ENCODE measurements around the gene MAML2. TPM values are rescaled to one million over a fixed set of nuclear protein-coding genes. Genes with fewer than 3 reads are reported as not detected.

Gene MAML2
- total RNA-seq, 2 experiments from 2014 or later, result 11.8 to 12.5 TPM

DNA sequence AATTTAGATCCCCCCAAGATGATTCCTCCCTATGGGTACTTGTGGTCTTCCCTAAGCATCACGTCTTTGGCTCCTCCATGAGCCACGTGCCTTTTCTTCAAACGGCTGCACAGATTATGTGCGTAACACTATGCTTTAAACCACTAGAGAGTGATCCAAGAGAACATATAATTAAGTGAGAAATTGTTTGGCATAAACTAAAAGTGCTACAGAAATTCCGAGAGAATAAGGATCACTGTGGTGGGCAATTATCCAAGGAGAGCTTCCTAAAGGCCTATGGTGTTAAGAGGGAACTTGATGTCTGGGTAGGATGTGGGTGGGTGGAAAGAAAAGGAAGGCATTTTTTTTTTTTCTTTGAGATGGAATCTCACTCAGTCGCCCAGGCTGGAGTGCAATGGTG lies 110.9 kb downstream of the MAML2 start:
- ChIA-PET POLR2A (interaction anchor here (1.4 kb wide), 1 partner anchor 34 kb away, joined by 4 read pairs; no protein-coding TSS in a partner anchor), CTCF (no interaction called here)
- DNase-seq, result no peak
- ATAC-seq, result no peak
- Mint-ChIP-seq H3K27ac (peak overlapping the region; percentile 21), H3K36me3 (ENCODE audit: low read depth) (peaks cover 20% of the 10 kb centered on the region), H3K27me3 (no peaks in the 10 kb centered on the region), H3K9me3 (no peaks in the 10 kb centered on the region), H3K4me3 (no peak overlapping the region), H3K4me1 (ENCODE audit: low read depth) (peaks cover 51% of the 10 kb centered on the region)
- TF ChIP-seq, protein P1, sequence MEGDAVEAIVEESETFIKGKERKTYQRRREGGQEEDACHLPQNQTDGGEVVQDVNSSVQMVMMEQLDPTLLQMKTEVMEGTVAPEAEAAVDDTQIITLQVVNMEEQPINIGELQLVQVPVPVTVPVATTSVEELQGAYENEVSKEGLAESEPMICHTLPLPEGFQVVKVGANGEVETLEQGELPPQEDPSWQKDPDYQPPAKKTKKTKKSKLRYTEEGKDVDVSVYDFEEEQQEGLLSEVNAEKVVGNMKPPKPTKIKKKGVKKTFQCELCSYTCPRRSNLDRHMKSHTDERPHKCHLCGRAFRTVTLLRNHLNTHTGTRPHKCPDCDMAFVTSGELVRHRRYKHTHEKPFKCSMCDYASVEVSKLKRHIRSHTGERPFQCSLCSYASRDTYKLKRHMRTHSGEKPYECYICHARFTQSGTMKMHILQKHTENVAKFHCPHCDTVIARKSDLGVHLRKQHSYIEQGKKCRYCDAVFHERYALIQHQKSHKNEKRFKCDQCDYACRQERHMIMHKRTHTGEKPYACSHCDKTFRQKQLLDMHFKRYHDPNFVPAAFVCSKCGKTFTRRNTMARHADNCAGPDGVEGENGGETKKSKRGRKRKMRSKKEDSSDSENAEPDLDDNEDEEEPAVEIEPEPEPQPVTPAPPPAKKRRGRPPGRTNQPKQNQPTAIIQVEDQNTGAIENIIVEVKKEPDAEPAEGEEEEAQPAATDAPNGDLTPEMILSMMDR (IDR thresholded peaks at IDR 0.05), result no peak
- intact Hi-C loops (cut with micrococcal nuclease), result no loop called here

DNA sequence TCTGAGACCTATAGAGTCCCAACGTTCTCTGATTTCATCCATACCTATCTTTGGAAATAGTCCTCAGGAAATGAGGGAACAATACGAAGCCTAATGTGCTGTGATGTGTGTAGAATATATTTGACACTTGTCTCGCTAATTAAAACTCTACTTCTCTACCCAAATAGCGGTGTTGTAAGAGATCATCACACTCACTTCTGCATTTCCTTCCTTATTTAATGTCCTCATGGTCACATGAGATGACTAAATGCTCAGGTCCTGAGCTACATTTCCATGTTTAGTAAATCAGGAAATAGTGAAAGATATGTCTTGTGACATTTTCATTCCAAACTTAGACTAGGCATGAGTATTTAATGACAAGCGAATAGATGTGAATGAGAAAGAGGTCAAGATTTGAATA lies 112.3 kb downstream of the MAML2 start:
- Mint-ChIP-seq H3K36me3 (ENCODE audit: low read depth) (peaks cover 20% of the 10 kb centered on the region), H3K27me3 (no peaks in the 10 kb centered on the region), H3K27ac (no peak overlapping the region), H3K4me1 (ENCODE audit: low read depth) (peaks cover 62% of the 10 kb centered on the region), H3K4me3 (no peak overlapping the region), H3K9me3 (no peaks in the 10 kb centered on the region)
- no peak for ATAC-seq
- POLR2A ChIA-PET, result no interaction called here
- TF ChIP-seq, protein P1 (IDR thresholded peaks at IDR 0.05), result no peak
- CTCF ChIA-PET, result interaction anchor here (1.1 to 1.5 kb wide), 3 partner anchors 8 to 175 kb away, joined by 3 to 4 read pairs (median 4); no protein-coding TSS in a partner anchor
- DNase-seq, result no peak
- intact Hi-C loops (cut with micrococcal nuclease), result no loop called here

DNA sequence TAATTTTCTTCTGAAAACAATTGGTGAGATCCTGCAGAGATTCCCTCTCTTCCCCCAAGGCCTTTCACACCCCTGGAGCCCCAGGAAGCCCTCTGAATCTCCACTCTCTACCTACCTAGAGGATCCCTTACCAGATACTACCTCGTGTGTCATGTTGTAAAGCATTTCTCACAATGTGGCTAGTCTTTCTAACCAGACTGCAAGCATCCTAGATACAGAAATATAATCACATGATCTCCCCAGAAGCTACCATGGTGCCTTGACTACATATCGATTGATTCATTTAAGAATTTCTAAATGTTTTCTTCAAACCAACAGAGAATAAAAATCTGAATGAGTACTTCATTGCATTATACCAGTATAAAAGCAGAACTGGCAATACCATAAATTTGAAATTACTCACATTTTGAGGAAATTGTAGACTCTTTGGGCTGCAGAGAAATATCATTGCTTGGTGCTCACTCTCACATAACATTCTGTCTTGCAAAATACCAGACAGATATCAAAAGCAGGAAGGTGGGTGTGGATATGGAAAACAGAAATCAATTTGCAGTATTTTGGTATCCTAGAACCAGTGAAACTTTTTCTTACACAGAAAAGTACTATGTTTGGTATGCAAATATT lies 113.5 kb downstream of the MAML2 start:
- H3K27ac Mint-ChIP-seq, result peak overlapping the region; percentile 47
- peaks cover 23% of the 10 kb centered on the region for H3K36me3 Mint-ChIP-seq (ENCODE audit: low read depth)
- DNase-seq, result no peak
- ATAC-seq, result peak; percentile 74
- TF ChIP-seq, protein P1 (IDR thresholded peaks at IDR 0.05), result no peak
- CTCF ChIA-PET, result interaction anchor here (1.4 to 2.0 kb wide), 3 partner anchors 9 to 164 kb away, joined by 4 to 5 read pairs (median 4); no protein-coding TSS in a partner anchor
- H3K27me3 Mint-ChIP-seq, result no peaks in the 10 kb centered on the region
- intact Hi-C loops (cut with micrococcal nuclease), result no loop called here
- POLR2A ChIA-PET, result interaction anchor here (0.6 to 1.7 kb wide), 3 partner anchors 10 to 26 kb away, joined by 3 to 4 read pairs (median 3); no protein-coding TSS in a partner anchor
- no peak overlapping the region for H3K4me3 Mint-ChIP-seq
- H3K4me1 Mint-ChIP-seq (ENCODE audit: low read depth), result peaks cover 68% of the 10 kb centered on the region
- no peaks in the 10 kb centered on the region for H3K9me3 Mint-ChIP-seq

- Mint-ChIP-seq H3K9me3 (no peaks in the 10 kb centered on the region), H3K27me3 (no peaks in the 10 kb centered on the region), H3K36me3 (ENCODE audit: low read depth) (peaks cover 24% of the 10 kb centered on the region), H3K4me3 (no peak overlapping the region), H3K4me1 (ENCODE audit: low read depth) (peaks cover 71% of the 10 kb centered on the region), H3K27ac (peak overlapping the region; percentile 47)
- POLR2A ChIA-PET, result interaction anchor here (1.2 to 1.7 kb wide), 2 partner anchors 10 to 14 kb away, joined by 3 to 4 read pairs; no protein-coding TSS in a partner anchor
- no peak for ATAC-seq
- TF ChIP-seq, protein P1 (IDR thresholded peaks at IDR 0.05), result no peak
- CTCF ChIA-PET, result interaction anchor here (1.3 to 2.0 kb wide), 3 partner anchors 12 to 165 kb away, joined by 3 to 5 read pairs (median 4); no protein-coding TSS in a partner anchor
- intact Hi-C loops (cut with micrococcal nuclease), result no loop called here
- no peak for DNase-seq
Measured at GRCh38 chr11:96228910-96229309, 114.1 kb downstream of the MAML2 start.

DNA sequence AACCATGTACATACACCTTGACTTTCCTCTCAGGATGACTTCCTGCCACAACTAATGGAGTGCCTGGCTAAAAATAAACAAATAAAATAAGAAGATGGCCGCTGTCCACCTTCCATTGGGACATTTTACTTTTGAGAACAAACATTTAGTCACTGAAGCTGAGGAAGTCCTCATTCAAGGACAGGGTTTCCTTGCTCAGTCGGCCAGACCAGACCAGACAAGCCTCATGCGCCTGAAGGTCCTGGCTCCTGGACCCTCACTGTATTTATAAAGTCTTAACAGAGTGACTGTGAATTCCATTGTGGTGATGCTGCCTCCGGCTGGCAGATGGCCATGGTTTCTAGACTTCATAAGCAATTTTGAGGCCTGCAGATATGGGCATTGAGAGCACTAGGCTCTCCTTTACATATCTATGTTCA lies 114.5 kb downstream of the MAML2 start:
- H3K27me3 Mint-ChIP-seq, result no peaks in the 10 kb centered on the region
- ChIA-PET CTCF (interaction anchor here (1.0 to 2.0 kb wide), 4 partner anchors 12 to 165 kb away, joined by 3 to 7 read pairs (median 4); partner anchors contain the start of gene MAML2), POLR2A (interaction anchor here (1.2 to 1.7 kb wide), 2 partner anchors 9 to 14 kb away, joined by 3 to 4 read pairs; no protein-coding TSS in a partner anchor)
- DNase-seq (no peak), ATAC-seq (no peak)
- H3K9me3 Mint-ChIP-seq, result no peaks in the 10 kb centered on the region
- H3K36me3 Mint-ChIP-seq (ENCODE audit: low read depth), result peaks cover 20% of the 10 kb centered on the region
- peaks cover 69% of the 10 kb centered on the region for H3K4me1 Mint-ChIP-seq (ENCODE audit: low read depth)
- TF ChIP-seq, protein P1 (IDR thresholded peaks at IDR 0.05), result no peak
- peak overlapping the region; percentile 43 for H3K27ac Mint-ChIP-seq
- intact Hi-C loops (cut with micrococcal nuclease), result no loop called here
- no peak overlapping the region for H3K4me3 Mint-ChIP-seq

Measured in activated CD8-positive, alpha-beta T cell treated with anti-CD3 and anti-CD28 coated beads for 36 hours (primary cell).